Hepatic stellate cell (primary cell): ENCODE measurements around the gene NANS.
"Not testable (repeated sequence)": the region's sequence is repeated elsewhere in the genome, so short reads cannot be mapped to it uniquely, and the experiment has no call there.

Experiments
- DNase-seq: peaks from one replicate; pipeline ENCODE4 v3.0.0; 2011; ENCODE audit warnings: low spot score

Gene NANS

GRCh38 chr9:98056269-98057137, at the start of gene NANS:
Gene NANS, plus strand, starts transcription at chr9:98056732. Its CDS starts 77 bp downstream, at chr9:98056809.
- DNase-seq: peak; percentile 90

GRCh38 chr9:98007251-98007928, 49.1 kb upstream of the NANS start:
- no peak for DNase-seq

- DNase-seq: no peak
These were observed 47.8 kb upstream of the NANS start for GRCh38 chr9:98008764-98009163.

GRCh38 chr9:98009437-98009836, 47.1 kb upstream of the NANS start:
- no peak for DNase-seq

GRCh38 chr9:98009936-98010335, 46.6 kb upstream of the NANS start:
- no peak for DNase-seq

- no peak for DNase-seq
These were observed 46.1 kb upstream of the NANS start for GRCh38 chr9:98010445-98010844.

GRCh38 chr9:98011122-98011521, 45.4 kb upstream of the NANS start:
- no peak for DNase-seq

GRCh38 chr9:98016137-98016680, 40.3 kb upstream of the NANS start:
- DNase-seq: no peak

GRCh38 chr9:98017306-98017705, 39.2 kb upstream of the NANS start:
- DNase-seq: no peak

- no peak for DNase-seq
These were observed 38.2 kb upstream of the NANS start for GRCh38 chr9:98018347-98018746.

GRCh38 chr9:98019098-98019497, 37.4 kb upstream of the NANS start:
- no peak for DNase-seq

- not testable (repeated sequence) for DNase-seq
These were observed 36.7 kb upstream of the NANS start for GRCh38 chr9:98019869-98020268.

- DNase-seq: no peak
These were observed 35.9 kb upstream of the NANS start for GRCh38 chr9:98020476-98021145.

GRCh38 chr9:98021306-98022040, 35.1 kb upstream of the NANS start:
- DNase-seq: no peak

- DNase-seq: no peak
These were observed 34.1 kb upstream of the NANS start for GRCh38 chr9:98022447-98022846.

- no peak for DNase-seq
These were observed 31.8 kb upstream of the NANS start for GRCh38 chr9:98024702-98025101.

GRCh38 chr9:98031169-98031568, 25.4 kb upstream of the NANS start:
- DNase-seq: no peak

GRCh38 chr9:98031935-98032334, 24.6 kb upstream of the NANS start:
- peak; percentile 24 for DNase-seq

- peak; percentile 65 for DNase-seq
These were observed 21.7 kb upstream of the NANS start for GRCh38 chr9:98034593-98035546.

- no peak for DNase-seq
These were observed 19.2 kb upstream of the NANS start for GRCh38 chr9:98037357-98037756.

- no peak for DNase-seq
These were observed 17.6 kb upstream of the NANS start for GRCh38 chr9:98038958-98039357.
